ENCODE results near the gene CDK8.
A peak's percentile ranks its signal among the peaks of the same experiment; 100 is the strongest.

Gene CDK8

GRCh38 chr13:26386026-26386425 is 132.1 kb downstream of the CDK8 start:
- no peak for DNase-seq

GRCh38 chr13:26390203-26390602 is 136.3 kb downstream of the CDK8 start:
- DNase-seq, result peak in 1 of 5 experiments; percentile 24

- no peak for DNase-seq
Observed at GRCh38 chr13:26400545-26400944, 146.6 kb downstream of the CDK8 start.

GRCh38 chr13:26401069-26401468 is 147.1 kb downstream of the CDK8 start:
- no peak for DNase-seq

GRCh38 chr13:26401578-26402021 is 147.7 kb downstream of the CDK8 start:
- no peak for DNase-seq

GRCh38 chr13:26406791-26407190 is 152.9 kb downstream of the CDK8 start:
- DNase-seq, result no peak

- no peak for DNase-seq
Observed at GRCh38 chr13:26411206-26411605, 157.3 kb downstream of the CDK8 start.

- no peak for DNase-seq
Observed at GRCh38 chr13:26412263-26412662, 158.3 kb downstream of the CDK8 start.

- DNase-seq, result no peak
Observed at GRCh38 chr13:26412936-26413716, 159.2 kb downstream of the CDK8 start.

GRCh38 chr13:26420282-26420960 is 166.5 kb downstream of the CDK8 start:
- no peak for DNase-seq

GRCh38 chr13:26422036-26422435 is 168.1 kb downstream of the CDK8 start:
- no peak for DNase-seq

- no peak for DNase-seq
Observed at GRCh38 chr13:26423629-26424028, 169.7 kb downstream of the CDK8 start.

- DNase-seq, result no peak
Observed at GRCh38 chr13:26424181-26424580, 170.3 kb downstream of the CDK8 start.

GRCh38 chr13:26425443-26426358 is 171.8 kb downstream of the CDK8 start:
- DNase-seq, result no peak

- no peak for DNase-seq
Observed at GRCh38 chr13:26433776-26434175, 179.8 kb downstream of the CDK8 start.

GRCh38 chr13:26435171-26435570 is 181.2 kb downstream of the CDK8 start:
- DNase-seq, result no peak

- no peak for DNase-seq
Observed at GRCh38 chr13:26435646-26436045, 181.7 kb downstream of the CDK8 start.

- DNase-seq, result no peak
Observed at GRCh38 chr13:26436914-26437313, 183.0 kb downstream of the CDK8 start.

GRCh38 chr13:26440111-26440510 is 186.2 kb downstream of the CDK8 start:
- no peak for DNase-seq

GRCh38 chr13:26441476-26441875 is 187.5 kb downstream of the CDK8 start:
- DNase-seq, result no peak

GRCh38 chr13:26442541-26442940 is 188.6 kb downstream of the CDK8 start:
- DNase-seq, result no peak

GRCh38 chr13:26445092-26445491 is 191.2 kb downstream of the CDK8 start:
- DNase-seq, result no peak

- no peak for DNase-seq
Observed at GRCh38 chr13:26446751-26447150, 192.8 kb downstream of the CDK8 start.
